ENCODE results near the gene EPB42. TPM values are rescaled to one million over a fixed set of nuclear protein-coding genes. Genes with fewer than 3 reads are reported as not detected.

The EPB42 gene
- total and polyA plus RNA-seq, 2 experiments from 2014 or later: not detected

DNA sequence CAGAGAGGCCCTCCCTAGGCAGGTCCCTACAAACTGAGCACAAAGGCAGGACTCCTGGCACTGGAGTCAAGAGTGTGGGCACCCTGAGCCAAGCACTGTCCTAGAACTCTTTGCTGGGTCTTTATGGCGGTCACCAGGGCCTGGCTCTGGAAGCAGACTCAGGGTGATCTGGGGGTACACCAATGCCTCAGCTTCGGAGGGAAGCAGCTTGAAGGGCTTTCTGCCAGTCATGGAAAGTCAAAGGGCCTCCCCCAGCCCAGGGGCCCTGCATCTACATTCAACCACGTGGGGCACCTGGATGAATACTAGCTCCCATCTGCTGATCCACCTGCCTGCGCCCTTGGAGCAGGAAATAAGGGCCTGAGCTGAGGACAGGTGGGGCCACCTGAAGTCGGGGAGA lies 7.4 kb downstream of the EPB42 start:
- Mint-ChIP-seq H3K4me3 (no peak overlapping the region), H3K27me3 (ENCODE audit: insufficient read depth, low read depth, poor library complexity) (peaks cover 10% of the 10 kb centered on the region), H3K27ac (no peak overlapping the region), H3K36me3 (ENCODE audit: low read depth) (no peaks in the 10 kb centered on the region), H3K9me3 (no peaks in the 10 kb centered on the region), H3K4me1 (peaks cover 12% of the 10 kb centered on the region; the same call in 2 of the 3 replicates)
- no peak overlapping the region for H3K4me3 ChIP-seq
- H4K20me1 ChIP-seq (replicated peaks; ENCODE audit: insufficient read depth): no peaks in the 10 kb centered on the region
- no peaks in the 10 kb centered on the region for H3K36me3 ChIP-seq (ENCODE audit: insufficient read depth)
- no peaks in the 10 kb centered on the region for H3K9me2 ChIP-seq (ENCODE audit: insufficient read depth)
- no peaks in the 10 kb centered on the region for H3K4me1 ChIP-seq (ENCODE audit: insufficient read depth)
- no peaks in the 10 kb centered on the region for H3K27me3 ChIP-seq (ENCODE audit: insufficient read depth)
- no peak overlapping the region for H3K4me2 ChIP-seq
- DNase-seq (ENCODE audit: low spot score): no peak
- H2AFZ ChIP-seq: peak overlapping the region; percentile 96; the same call in 1 of the 2 replicates
- no peak for TF ChIP-seq ZNF114 (CRISPR knock-in tag; IDR thresholded peaks at IDR 0.05)
- no peak for ATAC-seq
- no peaks in the 10 kb centered on the region for H3F3A ChIP-seq (replicated peaks; ENCODE audit: low read depth)
- H3K79me2 ChIP-seq (replicated peaks; ENCODE audit: insufficient read depth): no peaks in the 10 kb centered on the region
- no peak overlapping the region for H3K27ac ChIP-seq (ENCODE audit: low read depth)

DNA sequence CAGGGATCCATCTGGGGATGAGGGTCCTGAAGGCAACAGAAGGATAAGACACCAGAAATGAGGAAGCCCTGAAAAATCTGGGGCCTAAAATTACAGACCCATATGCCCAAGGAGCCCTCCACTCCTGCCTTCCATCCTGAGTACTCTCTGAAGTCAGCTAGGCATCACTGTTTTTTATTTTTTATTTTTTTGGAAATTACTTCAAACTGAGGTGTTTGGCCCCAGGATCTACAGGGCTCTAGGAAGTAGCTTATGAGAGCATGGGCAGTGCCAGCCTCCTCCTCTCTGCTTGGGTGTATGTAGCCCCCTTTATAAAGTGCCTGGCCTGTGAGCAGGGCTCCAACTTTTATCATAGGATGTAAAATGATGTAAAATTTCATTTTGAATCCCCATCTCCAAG lies 7.9 kb downstream of the EPB42 start:
- Histone ChIP-seq H2AFZ (no peak overlapping the region), H3K9me2 (ENCODE audit: insufficient read depth) (no peaks in the 10 kb centered on the region), H3K79me2 (replicated peaks; ENCODE audit: insufficient read depth) (no peaks in the 10 kb centered on the region), H3K27ac (ENCODE audit: low read depth) (no peak overlapping the region), H3K4me3 (no peak overlapping the region), H3K4me1 (ENCODE audit: insufficient read depth) (no peaks in the 10 kb centered on the region), H4K20me1 (replicated peaks; ENCODE audit: insufficient read depth) (no peaks in the 10 kb centered on the region), H3K4me2 (no peak overlapping the region), H3K27me3 (ENCODE audit: insufficient read depth) (no peaks in the 10 kb centered on the region), H3K36me3 (ENCODE audit: insufficient read depth) (no peaks in the 10 kb centered on the region), H3F3A (replicated peaks; ENCODE audit: low read depth) (no peaks in the 10 kb centered on the region)
- no peak overlapping the region for H3K4me3 Mint-ChIP-seq
- no peak for DNase-seq (ENCODE audit: low spot score)
- peaks cover 12% of the 10 kb centered on the region; the same call in 2 of the 3 replicates for H3K4me1 Mint-ChIP-seq
- no peaks in the 10 kb centered on the region for H3K36me3 Mint-ChIP-seq (ENCODE audit: low read depth)
- no peaks in the 10 kb centered on the region for H3K9me3 Mint-ChIP-seq
- no peak for TF ChIP-seq POLR2AphosphoS5 (IDR thresholded peaks at IDR 0.05; ENCODE audit: low read depth)
- no peak for TF ChIP-seq ETS1 (IDR thresholded peaks at IDR 0.05)
- no peak for TF ChIP-seq ZNF331 (CRISPR knock-in tag; IDR thresholded peaks at IDR 0.05; ENCODE audit: low read depth)
- no peak for TF ChIP-seq EZH2 (IDR thresholded peaks at IDR 0.05; ENCODE audit: low read depth, unreplicated experiment)
- TF ChIP-seq NANOG (IDR thresholded peaks at IDR 0.05; ENCODE audit: borderline replicate concordance): no peak
- no peak for TF ChIP-seq STAT1 (IDR thresholded peaks at IDR 0.05; ENCODE audit: unreplicated experiment)
- TF ChIP-seq REST (IDR thresholded peaks at IDR 0.05; ENCODE audit: unreplicated experiment): no peak
- TF ChIP-seq CTCF (conservative IDR thresholded peaks at IDR 0.05; ENCODE audit: low read depth in 2 of 2): no peak
- peaks cover 8% of the 10 kb centered on the region for H3K27me3 Mint-ChIP-seq (ENCODE audit: insufficient read depth, low read depth, poor library complexity)
- ATAC-seq: no peak
- no peak overlapping the region for H3K27ac Mint-ChIP-seq
